CD8-positive, alpha-beta memory T cell (primary cell): ENCODE data around the gene NOX5. TPM values are rescaled to one million over a fixed set of nuclear protein-coding genes. Genes with fewer than 3 reads are reported as not detected.

Experiments used
- CTCF ChIA-PET: fragments of 350-600 bp; sonication (Branson Sonifier 250); formaldehyde crosslinking; loops from one replicate; lab custom pipeline; 2021; ENCODE audit warnings: antibody characterized with exemption; lab: Charles Lee
- POLR2A ChIA-PET: fragments of 350-600 bp; sonication (Branson Sonifier 250); formaldehyde crosslinking; loops from one replicate; lab custom pipeline; 2021; ENCODE audit warnings: antibody characterized with exemption; lab: Charles Lee
- DNase-seq, 5 donors: peaks; one replicate each; pipeline versions ENCODE4 v3.0.0 to v3.0.0-alpha.2; 2020 to 2022; ENCODE audit warnings: mixed read lengths in 1 of 5
- H3K27ac ChIP-seq: one replicate; pipeline ENCODE4 v1.7.0; 2013; ENCODE audit warnings: low read depth, mild to moderate bottlenecking, low read length, moderate library complexity
- H3K27me3 ChIP-seq: 2 replicates; pipeline ENCODE4 v1.7.0; 2013; ENCODE audit warnings: low read length, mild to moderate bottlenecking; ENCODE audit not compliant: insufficient read depth, poor library complexity, severe bottlenecking
- H3K36me3 ChIP-seq: 2 replicates; pipeline ENCODE4 v1.7.0; 2013; ENCODE audit warnings: mild to moderate bottlenecking, low read length, moderate library complexity; ENCODE audit not compliant: insufficient read depth
- H3K4me1 ChIP-seq: 2 replicates; pipeline ENCODE4 v1.7.0; 2013; ENCODE audit warnings: mild to moderate bottlenecking, low read length, moderate library complexity; ENCODE audit not compliant: insufficient read depth
- H3K4me3 ChIP-seq: 2 replicates; pipeline ENCODE4 v1.7.0; 2013; ENCODE audit warnings: mild to moderate bottlenecking, low read length
- H3K9me3 ChIP-seq: 2 replicates; pipeline ENCODE4 v1.7.0; 2013; ENCODE audit warnings: mild to moderate bottlenecking, low read length
- H3K27ac Mint-ChIP-seq, 8 donors: one replicate each; pipeline ENCODE4 v1.8.0; 2020 to 2021; ENCODE audit warnings: mixed read lengths in 8 of 8, mild to moderate bottlenecking in 6 of 8, inconsistent platforms in 3 of 8, moderate library complexity in 3 of 8
- H3K27me3 Mint-ChIP-seq, 2 donors: one replicate each; pipeline ENCODE4 v1.8.0; 2020 to 2021; ENCODE audit warnings: mixed read lengths in 2 of 2, mild to moderate bottlenecking in 1 of 2, moderate library complexity in 1 of 2
- H3K36me3 Mint-ChIP-seq, 3 donors: one replicate each; pipeline ENCODE4 v1.8.0; 2020 to 2021; ENCODE audit warnings: mixed read lengths in 3 of 3, inconsistent platforms in 1 of 3, mild to moderate bottlenecking in 1 of 3
- H3K4me1 Mint-ChIP-seq, 3 donors: one replicate each; pipeline ENCODE4 v1.8.0; 2020 to 2021; ENCODE audit warnings: mixed read lengths in 3 of 3, inconsistent platforms in 1 of 3, mild to moderate bottlenecking in 1 of 3
- H3K4me3 Mint-ChIP-seq, 7 donors: one replicate each; pipeline ENCODE4 v1.8.0; 2020 to 2021; ENCODE audit warnings: mixed read lengths in 7 of 7, mild to moderate bottlenecking in 6 of 7, moderate library complexity in 4 of 7, inconsistent platforms in 2 of 7
- H3K9me3 Mint-ChIP-seq, 5 donors: one replicate each; pipeline ENCODE4 v1.8.0; 2020 to 2022; ENCODE audit warnings: mixed read lengths in 5 of 5, mild to moderate bottlenecking in 3 of 5, moderate library complexity in 2 of 5, inconsistent platforms in 1 of 5
- polyA plus RNA-seq: library from polyadenylated mRNA; unstranded; fragments of 300-500 nt; fragmentation: Illumina TruSeq; gene quantifications from one replicate; pipeline ENCODE4 v1.2.3, GENCODE V29; 2021
- total RNA-seq, 2 experiments: library from RNA; stranded (reverse); gene quantifications; one replicate each; pipeline ENCODE4 v1.2.3, GENCODE V29; 2021

The NOX5 gene
- total and polyA plus RNA-seq, 3 experiments from 2014 or later: not detected

DNA sequence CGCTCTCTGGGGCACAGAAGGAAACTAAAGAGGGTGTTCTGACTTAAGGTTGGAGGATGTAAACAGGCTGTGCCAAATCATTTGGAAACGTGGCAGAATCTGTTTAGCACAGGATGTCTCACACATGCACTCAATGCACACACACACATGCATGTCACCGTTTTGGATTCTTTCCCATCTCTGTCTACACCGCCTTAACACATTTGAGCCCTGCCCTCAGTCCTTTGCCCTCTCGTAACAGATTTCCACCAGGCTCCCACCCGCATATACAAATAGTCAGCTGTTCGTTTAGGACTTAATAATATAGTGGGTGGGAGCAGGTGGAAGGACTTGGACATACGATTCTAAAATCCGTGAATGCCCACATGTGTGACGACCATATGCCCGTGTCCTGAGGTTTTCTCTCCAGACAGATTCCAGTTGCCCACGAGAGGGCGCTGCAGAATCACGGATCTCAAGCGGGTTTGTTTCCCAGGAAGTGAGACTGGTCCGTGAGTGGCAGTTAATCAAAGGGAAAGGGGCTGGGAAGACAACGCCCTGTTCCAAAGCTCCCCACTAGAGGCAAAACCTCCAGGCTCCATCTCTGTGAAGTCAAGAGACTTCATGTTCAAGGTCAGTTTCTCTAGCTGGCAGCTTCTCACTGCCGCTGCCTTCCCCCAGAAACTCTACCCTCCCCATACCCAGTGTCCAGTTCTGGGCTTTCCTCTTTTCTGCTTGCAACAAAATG lies 44.5 kb downstream of the NOX5 start:
- no peak overlapping the region for H3K27ac ChIP-seq
- H3K9me3 ChIP-seq: no peaks in the 10 kb centered on the region
- Mint-ChIP-seq H3K36me3 (no peaks in the 10 kb centered on the region), H3K4me3 (peak overlapping the region in 1 of 7 donors; percentile 52), H3K27ac (peak overlapping the region in 2 of 8 donors; percentile 37 to 72), H3K27me3 (peaks cover 0 to 25% of the 10 kb centered on the region in 2 donors), H3K4me1 (peaks cover 13 to 28% (median 26%) of the 10 kb centered on the region in 3 donors), H3K9me3 (no peaks in the 10 kb centered on the region)
- CTCF ChIA-PET: interaction anchor here (0.6 to 2.1 kb wide), 12 partner anchors 9 to 409 kb away, joined by 3 to 15 read pairs (median 5); partner anchors contain the start of gene GLCE
- peaks cover 22% of the 10 kb centered on the region for H3K4me1 ChIP-seq
- H3K4me3 ChIP-seq: no peak overlapping the region
- H3K27me3 ChIP-seq: no peaks in the 10 kb centered on the region
- peak; percentile 44 to 76 (median 53) for DNase-seq
- no peaks in the 10 kb centered on the region for H3K36me3 ChIP-seq
- POLR2A ChIA-PET: no interaction called here

DNA sequence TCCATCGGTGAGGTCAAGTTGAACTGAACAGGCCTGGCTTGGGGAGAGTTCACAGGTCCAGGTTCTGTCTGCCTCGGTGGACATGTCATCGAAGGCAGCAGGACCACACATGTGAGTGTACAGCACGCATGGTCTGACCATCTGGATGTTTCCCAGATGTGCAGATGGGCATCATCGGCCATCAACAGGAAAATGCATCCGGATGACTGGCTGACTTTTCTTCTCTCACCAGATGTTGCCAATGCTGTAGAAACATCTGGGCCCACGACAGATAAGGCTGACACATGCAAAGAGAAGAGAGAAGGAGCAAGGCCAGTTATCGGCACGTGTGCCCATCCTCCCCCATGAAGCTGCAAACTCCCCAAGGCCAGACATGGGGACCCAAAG lies 45.1 kb downstream of the NOX5 start:
- no peak overlapping the region for H3K4me3 ChIP-seq
- no peaks in the 10 kb centered on the region for H3K9me3 Mint-ChIP-seq

GRCh38 chr15:69060041-69060481 lies 45.6 kb downstream of the NOX5 start:
- no peaks in the 10 kb centered on the region for H3K9me3 ChIP-seq
- peak overlapping the region in 3 of 8 donors; percentile 3 to 49 (median 38) for H3K27ac Mint-ChIP-seq
- CTCF ChIA-PET: interaction anchor here (1.8 to 2.1 kb wide), 6 partner anchors 8 to 335 kb away, joined by 5 to 15 read pairs (median 6); no protein-coding TSS in a partner anchor
- H3K4me3 ChIP-seq: no peak overlapping the region
- H3K27me3 ChIP-seq: no peaks in the 10 kb centered on the region
- POLR2A ChIA-PET: no interaction called here
- H3K36me3 ChIP-seq: no peaks in the 10 kb centered on the region
- no peaks in the 10 kb centered on the region for H3K9me3 Mint-ChIP-seq
- no peak for DNase-seq
- no peak overlapping the region for H3K4me3 Mint-ChIP-seq
- no peak overlapping the region for H3K27ac ChIP-seq
- H3K36me3 Mint-ChIP-seq: no peaks in the 10 kb centered on the region
- H3K27me3 Mint-ChIP-seq: peaks cover 0 to 19% of the 10 kb centered on the region in 2 donors
- peaks cover 13 to 28% (median 26%) of the 10 kb centered on the region in 3 donors for H3K4me1 Mint-ChIP-seq
- H3K4me1 ChIP-seq: peaks cover 22% of the 10 kb centered on the region

More for the DNA sequence above, 45.1 kb downstream of the NOX5 start:
- peaks cover 0 to 21% of the 10 kb centered on the region in 2 donors for H3K27me3 Mint-ChIP-seq
- ChIA-PET POLR2A (no interaction called here), CTCF (interaction anchor here (0.7 to 2.1 kb wide), 11 partner anchors 9 to 338 kb away, joined by 3 to 15 read pairs (median 5); partner anchors contain the start of gene GLCE)
- H3K4me1 Mint-ChIP-seq: peaks cover 13 to 28% (median 26%) of the 10 kb centered on the region in 3 donors
- H3K27ac ChIP-seq: no peak overlapping the region
- peak overlapping the region in 2 of 8 donors; percentile 37 to 49 for H3K27ac Mint-ChIP-seq
- no peaks in the 10 kb centered on the region for H3K36me3 Mint-ChIP-seq
- peaks cover 22% of the 10 kb centered on the region for H3K4me1 ChIP-seq
- H3K4me3 Mint-ChIP-seq: no peak overlapping the region
- DNase-seq: no peak
- no peaks in the 10 kb centered on the region for H3K9me3 ChIP-seq
- no peaks in the 10 kb centered on the region for H3K36me3 ChIP-seq
- no peaks in the 10 kb centered on the region for H3K27me3 ChIP-seq

DNA sequence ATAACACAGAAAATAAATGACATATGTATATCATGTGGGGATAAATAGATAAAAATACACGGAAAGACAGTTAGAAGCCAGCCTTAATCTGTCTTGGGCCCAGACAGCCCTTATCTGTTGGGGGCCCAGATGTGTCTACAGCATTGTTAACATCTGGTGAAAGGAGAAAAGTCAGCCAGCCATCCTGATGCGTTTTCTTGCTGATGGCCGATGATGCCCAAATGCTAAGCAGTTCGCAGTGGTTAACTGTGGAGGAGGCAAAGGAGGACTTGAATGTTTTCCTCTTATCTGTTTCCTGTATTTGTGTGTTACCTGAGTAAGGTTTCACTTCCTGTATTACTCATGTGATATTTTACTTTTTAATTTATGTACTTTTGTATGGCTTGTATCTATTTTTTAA lies 46.2 kb downstream of the NOX5 start:
- H3K9me3 Mint-ChIP-seq: no peaks in the 10 kb centered on the region
- no peaks in the 10 kb centered on the region for H3K9me3 ChIP-seq
- ChIA-PET POLR2A (no interaction called here), CTCF (no interaction called here)
- no peaks in the 10 kb centered on the region for H3K36me3 ChIP-seq
- peaks cover 22% of the 10 kb centered on the region for H3K4me1 ChIP-seq
- H3K27ac Mint-ChIP-seq: peak overlapping the region in 5 of 8 donors; percentile 9 to 85 (median 25)
- H3K27ac ChIP-seq: no peak overlapping the region
- no peak overlapping the region for H3K4me3 ChIP-seq
- H3K27me3 Mint-ChIP-seq: peaks cover 0 to 23% of the 10 kb centered on the region in 2 donors
- no peaks in the 10 kb centered on the region for H3K36me3 Mint-ChIP-seq
- DNase-seq: no peak
- H3K27me3 ChIP-seq: no peaks in the 10 kb centered on the region
- peak overlapping the region in 2 of 7 donors; percentile 26 to 37 for H3K4me3 Mint-ChIP-seq
- peaks cover 13 to 28% (median 26%) of the 10 kb centered on the region in 3 donors for H3K4me1 Mint-ChIP-seq

GRCh38 chr15:69061414-69061842 lies 46.9 kb downstream of the NOX5 start:
- H3K9me3 ChIP-seq: no peaks in the 10 kb centered on the region
- peaks cover 22% of the 10 kb centered on the region for H3K4me1 ChIP-seq
- Mint-ChIP-seq H3K4me1 (peaks cover 13 to 28% (median 26%) of the 10 kb centered on the region in 3 donors), H3K27me3 (peaks cover 0 to 19% of the 10 kb centered on the region in 2 donors), H3K27ac (peak overlapping the region in 2 of 8 donors; percentile 64 to 85), H3K4me3 (no peak overlapping the region), H3K36me3 (no peaks in the 10 kb centered on the region), H3K9me3 (no peaks in the 10 kb centered on the region)
- DNase-seq: no peak
- H3K36me3 ChIP-seq: no peaks in the 10 kb centered on the region
- ChIA-PET POLR2A (no interaction called here), CTCF (interaction anchor here (2.0 kb wide), 1 partner anchor 333 kb away, joined by 8 read pairs; no protein-coding TSS in a partner anchor)
- H3K27ac ChIP-seq: no peak overlapping the region
- no peaks in the 10 kb centered on the region for H3K27me3 ChIP-seq
- H3K4me3 ChIP-seq: no peak overlapping the region

- peaks cover 8 to 19% (median 19%) of the 10 kb centered on the region in 3 donors for H3K4me1 Mint-ChIP-seq
Measured at GRCh38 chr15:69064649-69065048, 50.2 kb downstream of the NOX5 start.

DNA sequence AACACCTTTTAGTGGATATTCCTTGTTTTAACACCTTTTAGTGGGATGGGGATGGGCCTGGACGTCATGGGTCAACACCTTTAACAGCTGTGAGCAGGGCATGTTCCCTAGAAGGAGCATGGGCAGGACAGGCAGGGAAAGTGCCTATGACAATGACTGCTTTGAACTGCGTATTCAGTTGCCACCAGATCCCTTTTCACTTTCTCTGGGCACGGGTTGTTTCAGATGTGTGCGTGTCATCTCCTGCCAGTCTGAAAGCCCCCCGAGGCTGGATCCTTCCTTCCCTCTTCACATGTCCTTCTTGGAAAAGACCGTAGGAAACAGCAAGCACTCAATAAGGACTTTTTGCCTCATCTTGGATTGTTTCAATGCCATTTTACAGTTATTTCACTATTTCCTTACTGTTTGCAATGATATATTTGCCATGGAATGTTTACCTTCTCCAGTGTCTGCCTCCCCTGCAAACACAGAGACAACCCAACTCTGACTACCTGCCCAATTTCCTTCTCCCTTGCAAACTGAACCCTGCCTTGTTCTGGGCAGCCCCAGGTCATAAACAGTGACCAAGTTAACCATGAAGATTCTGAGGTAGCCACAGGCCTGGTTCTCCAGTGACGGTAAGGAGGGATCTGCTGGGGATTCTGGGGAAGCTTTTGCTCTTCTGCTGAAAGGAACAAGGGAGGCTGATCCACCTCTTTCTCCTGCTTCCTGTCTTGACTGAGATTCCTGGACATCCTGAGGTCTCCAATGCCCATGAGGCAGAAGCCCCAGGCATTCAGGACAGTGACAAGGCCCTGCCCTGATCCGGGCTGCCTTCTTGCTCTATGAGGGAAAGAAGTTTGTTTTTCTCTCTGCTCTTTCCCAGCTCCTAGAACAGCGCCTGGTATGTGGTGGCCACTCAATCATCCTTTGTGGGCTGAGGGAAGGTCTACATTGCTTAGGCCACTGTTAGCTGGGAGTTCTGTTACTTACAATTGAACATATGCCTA lies 51.8 kb downstream of the NOX5 start:
- Histone ChIP-seq H3K27ac (no peak overlapping the region), H3K4me1 (no peaks in the 10 kb centered on the region), H3K27me3 (no peaks in the 10 kb centered on the region), H3K9me3 (no peaks in the 10 kb centered on the region), H3K4me3 (no peak overlapping the region), H3K36me3 (no peaks in the 10 kb centered on the region)
- Mint-ChIP-seq H3K4me1 (peaks cover 3 to 4% (median 3%) of the 10 kb centered on the region in 3 donors), H3K27me3 (peaks cover 7 to 15% of the 10 kb centered on the region in 2 donors), H3K36me3 (peaks cover 0 to 2% (median 0%) of the 10 kb centered on the region in 3 donors), H3K9me3 (peaks cover 0 to 4% (median 0%) of the 10 kb centered on the region in 5 donors), H3K27ac (peak overlapping the region in 1 of 8 donors; percentile 20), H3K4me3 (no peak overlapping the region)
- CTCF ChIA-PET: no interaction called here
- POLR2A ChIA-PET: no interaction called here
- no peak for DNase-seq

More at GRCh38 chr15:69064649-69065048, 50.2 kb downstream of the NOX5 start:
- Mint-ChIP-seq H3K4me3 (no peak overlapping the region), H3K27ac (no peak overlapping the region), H3K27me3 (peaks cover 3 to 9% of the 10 kb centered on the region in 2 donors), H3K9me3 (peaks cover 0 to 4% (median 0%) of the 10 kb centered on the region in 5 donors), H3K36me3 (no peaks in the 10 kb centered on the region)
- Histone ChIP-seq H3K36me3 (no peaks in the 10 kb centered on the region), H3K4me1 (peaks cover 13% of the 10 kb centered on the region), H3K27me3 (no peaks in the 10 kb centered on the region), H3K4me3 (no peak overlapping the region), H3K9me3 (no peaks in the 10 kb centered on the region), H3K27ac (no peak overlapping the region)
- CTCF ChIA-PET: no interaction called here
- DNase-seq: no peak
- POLR2A ChIA-PET: no interaction called here
